IMR-90 (cell line): ENCODE measurements around the gene ANXA8. TPM values are rescaled to one million over a fixed set of nuclear protein-coding genes. Genes with fewer than 3 reads are reported as not detected.

Experiments
- ATAC-seq: fragments of 200-7000 bp; cut with Tn5 transposase; 2 replicates; pipeline ENCODE4 v1.9.1; 2020; ENCODE audit warnings: low read depth, mild to moderate bottlenecking, moderate library complexity
- BruUV-seq: library from RNA; stranded (reverse); fragments of 400-500 nt; replicated peaks from 2 replicates; lab custom pipeline; 2021; lab: Mats Ljungman, UMichigan
- CTCF ChIA-PET: fragments of 300-600 bp; formaldehyde crosslinking; extraction: SDS; loops from one replicate; lab custom pipeline; 2021; ENCODE audit warnings: antibody characterized with exemption; lab: Yijun Ruan, JAX
- POLR2A ChIA-PET: fragments of 300-600 bp; sonication (Branson Sonifier 250); formaldehyde crosslinking; loops from one replicate; lab custom pipeline; 2022; ENCODE audit warnings: antibody characterized with exemption; ENCODE audit not compliant: unreplicated experiment; lab: Charles Lee
- DNase-seq: peaks from one replicate; pipeline ENCODE4 v3.0.0; 2013
- H2AFZ ChIP-seq: replicated peaks from 2 replicates; pipeline ENCODE3; 2013; ENCODE audit warnings: low read length, mild to moderate bottlenecking; ENCODE audit not compliant: poor library complexity
- H2AK5ac ChIP-seq: 2 replicates; pipeline ENCODE4 v1.6.1; 2013; ENCODE audit warnings: low read depth, low read length, inconsistent platforms
- H2AK9ac ChIP-seq: replicated peaks from 2 replicates; pipeline ENCODE3; 2013; ENCODE audit warnings: mild to moderate bottlenecking, low read depth, low read length, moderate library complexity; ENCODE audit not compliant: poor library complexity
- H2BK120ac ChIP-seq: 2 replicates; pipeline ENCODE4 v1.6.1; 2013; ENCODE audit warnings: low read depth, low read length, inconsistent platforms
- H2BK15ac ChIP-seq: 3 replicates; pipeline ENCODE4 v1.6.1; 2013; ENCODE audit warnings: low read depth, low read length, inconsistent platforms
- H2BK20ac ChIP-seq: 2 replicates; pipeline ENCODE4 v1.6.1; 2013; ENCODE audit warnings: low read depth, mild to moderate bottlenecking, inconsistent platforms, low read length, moderate library complexity
- H2BK5ac ChIP-seq: 2 replicates; pipeline ENCODE4 v1.6.1; 2013; ENCODE audit warnings: mild to moderate bottlenecking, low read depth, low read length, inconsistent platforms; ENCODE audit not compliant: poor library complexity, severe bottlenecking
- H3K14ac ChIP-seq: replicated peaks from 2 replicates; pipeline ENCODE4 v1.6.1; 2013; ENCODE audit warnings: low read depth, low read length, inconsistent platforms
- H3K18ac ChIP-seq: 2 replicates; pipeline ENCODE4 v1.6.1; 2013; ENCODE audit warnings: low read depth, low read length, control low read depth
- H3K23ac ChIP-seq: 2 replicates; pipeline ENCODE4 v1.6.1; 2013; ENCODE audit warnings: low read depth, low read length, inconsistent platforms
- H3K27ac ChIP-seq: 2 replicates; pipeline ENCODE4 v1.5.1; 2013; ENCODE audit warnings: mild to moderate bottlenecking, control low read depth, low read length; ENCODE audit not compliant: insufficient read depth
- H3K27me3 ChIP-seq: 2 replicates; pipeline ENCODE4 v1.6.1; 2013; ENCODE audit warnings: low read length; ENCODE audit not compliant: control insufficient read depth, insufficient read depth
- H3K36me3 ChIP-seq: 2 replicates; pipeline ENCODE4 v1.6.1; 2013; ENCODE audit warnings: low read length, mixed read lengths; ENCODE audit not compliant: control insufficient read depth, insufficient read depth
- H3K4ac ChIP-seq: 2 replicates; pipeline ENCODE4 v1.6.1; 2013; ENCODE audit warnings: low read depth, low read length, inconsistent platforms
- H3K4me1 ChIP-seq: 2 replicates; pipeline ENCODE4 v1.6.1; 2013; ENCODE audit warnings: low read length, mixed read lengths; ENCODE audit not compliant: control insufficient read depth, insufficient read depth
- H3K4me2 ChIP-seq: 2 replicates; pipeline ENCODE4 v1.6.1; 2013; ENCODE audit warnings: low read depth, mild to moderate bottlenecking, control low read depth, low read length, moderate library complexity
- H3K4me3 ChIP-seq: 2 replicates; pipeline ENCODE4 v1.5.1; 2013; ENCODE audit warnings: low read depth, mild to moderate bottlenecking, control low read depth, low read length, moderate library complexity; ENCODE audit not compliant: insufficient read depth
- H3K56ac ChIP-seq: 2 replicates; pipeline ENCODE4 v1.6.1; 2013; ENCODE audit warnings: low read length, inconsistent platforms; ENCODE audit not compliant: insufficient read depth; ENCODE audit errors: extremely low read depth
- H3K79me1 ChIP-seq, 2 experiments: 2 replicates each; pipeline ENCODE4 v1.6.1; 2013; ENCODE audit warnings: low read length in 2 of 2, inconsistent platforms in 1 of 2, low read depth in 1 of 2
- H3K9ac ChIP-seq: 2 replicates; pipeline ENCODE4 v1.6.1; 2013; ENCODE audit warnings: low read depth, low read length, control low read depth
- H3K9me1 ChIP-seq: 2 replicates; pipeline ENCODE4 v1.6.1; 2013; ENCODE audit warnings: low read length, inconsistent platforms; ENCODE audit not compliant: insufficient read depth
- H3K9me3 ChIP-seq: 2 replicates; pipeline ENCODE4 v1.6.1; 2013; ENCODE audit warnings: low read length; ENCODE audit not compliant: control insufficient read depth, insufficient read depth
- H4K20me1 ChIP-seq: 2 replicates; pipeline ENCODE4 v1.6.1; 2013; ENCODE audit warnings: low read length, inconsistent platforms; ENCODE audit not compliant: insufficient read depth
- H4K5ac ChIP-seq: 2 replicates; pipeline ENCODE4 v1.6.1; 2013; ENCODE audit warnings: mild to moderate bottlenecking, low read depth, low read length, control low read depth
- H4K8ac ChIP-seq, 2 experiments: 2 replicates each; pipeline ENCODE4 v1.6.1; 2013; ENCODE audit warnings: low read depth in 2 of 2, low read length in 2 of 2, control low read depth in 1 of 2, inconsistent platforms in 1 of 2
- H4K91ac ChIP-seq: 2 replicates; pipeline ENCODE4 v1.6.1; 2013; ENCODE audit warnings: low read depth, low read length, inconsistent platforms; ENCODE audit not compliant: insufficient read depth
- BHLHE40 ChIP-seq: fragments of 150-350 bp; IDR thresholded peaks from 2 replicates; pipeline ENCODE4 v1.6.1; 2016; ENCODE audit warnings: mild to moderate bottlenecking, low read depth, low read length
- CEBPB ChIP-seq: IDR thresholded peaks from 2 replicates; pipeline ENCODE4 v1.6.1; 2012; ENCODE audit warnings: low read depth, low read length, improper control_type of control experiment
- CHD1 ChIP-seq: IDR thresholded peaks from 2 replicates; pipeline ENCODE4 v1.6.1; 2012; ENCODE audit warnings: low read depth, low read length, improper control_type of control experiment
- CTCF ChIP-seq: conservative IDR thresholded peaks from 2 replicates; pipeline ENCODE4 v1.5.1; 2012; ENCODE audit warnings: mild to moderate bottlenecking, low read depth, low read length, improper control_type of control experiment
- ELK1 ChIP-seq: fragments of 150-350 bp; IDR thresholded peaks from 2 replicates; pipeline ENCODE4 v1.6.1; 2016; ENCODE audit warnings: low read depth, mild to moderate bottlenecking, low read length, moderate library complexity, borderline replicate concordance
- FOS ChIP-seq: fragments of 150-350 bp; IDR thresholded peaks from 2 replicates; pipeline ENCODE4 v1.6.1; 2016; ENCODE audit warnings: low read depth, low read length
- MAFK ChIP-seq: IDR thresholded peaks from 2 replicates; pipeline ENCODE4 v1.6.1; 2012; ENCODE audit warnings: low read depth, low read length, improper control_type of control experiment
- MAZ ChIP-seq: IDR thresholded peaks from 2 replicates; pipeline ENCODE4 v1.6.1; 2012; ENCODE audit warnings: low read depth, mild to moderate bottlenecking, low read length, improper control_type of control experiment, moderate library complexity, borderline replicate concordance
- MXI1 ChIP-seq: IDR thresholded peaks from 2 replicates; pipeline ENCODE4 v1.6.1; 2012; ENCODE audit warnings: low read depth, mild to moderate bottlenecking, low read length, moderate library complexity, borderline replicate concordance
- NFE2L2 ChIP-seq: fragments of 150-350 bp; IDR thresholded peaks from 2 replicates; pipeline ENCODE4 v1.6.1; 2016; ENCODE audit warnings: low read depth, mild to moderate bottlenecking, low read length
- POLR2A ChIP-seq: IDR thresholded peaks from 2 replicates; pipeline ENCODE4 v1.6.1; 2012; ENCODE audit warnings: mild to moderate bottlenecking, low read depth, low read length
- RAD21 ChIP-seq: IDR thresholded peaks from 2 replicates; pipeline ENCODE4 v1.6.1; 2012; ENCODE audit warnings: low read length, improper control_type of control experiment
- RCOR1 ChIP-seq: IDR thresholded peaks from 2 replicates; pipeline ENCODE4 v1.6.1; 2012; ENCODE audit warnings: mild to moderate bottlenecking, low read length, improper control_type of control experiment; ENCODE audit not compliant: insufficient replicate concordance
- RFX5 ChIP-seq: IDR thresholded peaks from 2 replicates; pipeline ENCODE4 v1.8.0; 2012; ENCODE audit warnings: low read depth, mild to moderate bottlenecking, low read length, moderate library complexity
- SMC3 ChIP-seq: fragments of 150-350 bp; IDR thresholded peaks from 2 replicates; pipeline ENCODE4 v1.6.1; 2016; ENCODE audit warnings: low read depth, mild to moderate bottlenecking, antibody characterized with exemption, low read length, moderate library complexity
- USF2 ChIP-seq: fragments of 150-350 bp; IDR thresholded peaks from 2 replicates; pipeline ENCODE4 v1.6.1; 2017; ENCODE audit warnings: mild to moderate bottlenecking, antibody characterized with exemption, low read length, low read depth
- WGBS, 2 experiments: methylation state at CpG; one replicate each; pipeline versions ENCODE4 v1.1.5 to v1.1.7; 2013; ENCODE audit warnings: missing lambda C conversion rate in 2 of 2; ENCODE audit not compliant: insufficient read length in 1 of 2; ENCODE audit errors: extremely low coverage in 2 of 2; 5-methylcytosine and 5-hydroxymethylcytosine counted together
- dilution Hi-C: fragments of 300-500 bp; cut with HindIII; formaldehyde crosslinking; loops from one replicate; pipeline ENCODE4 v1.14.3; 2018; ENCODE audit warnings: low sequenced_read_pairs; ENCODE audit not compliant: unreplicated experiment
- in situ Hi-C: fragments of 300-500 bp; cut with MboI; formaldehyde crosslinking; loops from 3 replicates; pipeline ENCODE4 v1.14.3; 2019; ENCODE audit warnings: low sequenced_read_pairs, inconsistent platforms, mixed read lengths
- intact Hi-C: fragments of 100-400 bp; cut with micrococcal nuclease; formaldehyde crosslinking; loops from 2 replicates; pipeline ENCODE4 v1.10.0; 2022
- polyA plus RNA-seq, 3 experiments: library from polyadenylated mRNA; depleted of rRNA; stranded (reverse); fragments of >200 nt; gene quantifications; 2 replicates each; pipeline ENCODE4 v1.2.3, GENCODE V29; 2012; ENCODE audit warnings: low replicate concordance in 1 of 3
- total RNA-seq: library from RNA; depleted of rRNA; stranded (reverse); fragments of >200 nt; gene quantifications from 2 replicates; pipeline ENCODE4 v1.2.3, GENCODE V29; 2012

ANXA8 gene
- total and polyA plus RNA-seq, 2 of the 4 experiments (the other 2 are of a cell fraction): 0.90 to 1.1 TPM

GRCh38 chr10:47445720-47446119 lies 38.2 kb downstream of the ANXA8 start:
- Histone ChIP-seq H2AK9ac (no peak overlapping the region), H3K56ac (no peak overlapping the region), H2AFZ (no peak overlapping the region), H4K91ac (no peak overlapping the region), H3K4me3 (no peak overlapping the region), H2AK5ac (no peak overlapping the region), H3K9me1 (peaks cover 9% of the 10 kb centered on the region), H4K5ac (no peak overlapping the region), H4K8ac (no peak overlapping the region), H2BK5ac (no peak overlapping the region), H2BK120ac (no peak overlapping the region), H3K4me1 (no peaks in the 10 kb centered on the region), H3K23ac (no peak overlapping the region), H3K27ac (no peak overlapping the region), H3K9ac (no peak overlapping the region), H2BK15ac (no peak overlapping the region), H3K9me3 (peaks cover 15% of the 10 kb centered on the region), H3K4me2 (no peak overlapping the region), H3K36me3 (no peaks in the 10 kb centered on the region), H2BK20ac (no peak overlapping the region), H3K4ac (no peak overlapping the region), H3K14ac (no peak overlapping the region), H3K79me1 (no peaks in the 10 kb centered on the region), H3K27me3 (peaks cover 26% of the 10 kb centered on the region), H4K20me1 (no peaks in the 10 kb centered on the region), H3K18ac (no peak overlapping the region)
- ATAC-seq: no peak
- dilution Hi-C loops (no loop called here), intact Hi-C loops (no loop called here), in situ Hi-C loops (no loop called here)
- no peak for TF ChIP-seq CHD1
- TF ChIP-seq RAD21: no peak
- TF ChIP-seq CTCF: no peak
- no peak for TF ChIP-seq MAZ
- TF ChIP-seq NFE2L2: no peak
- TF ChIP-seq POLR2A: no peak
- no peak for TF ChIP-seq ELK1
- TF ChIP-seq SMC3: no peak
- TF ChIP-seq MAFK: no peak
- no peak for TF ChIP-seq BHLHE40
- no peak for TF ChIP-seq FOS
- no peak for TF ChIP-seq RCOR1
- no peak for TF ChIP-seq CEBPB
- TF ChIP-seq USF2: no peak
- no peak for TF ChIP-seq MXI1
- TF ChIP-seq RFX5: no peak
- ChIA-PET CTCF (no interaction called here), POLR2A (no interaction called here)
- BruUV-seq: no TSS peak
- WGBS, 2 experiments: no CpG with 5 or more reads among the region's 1 CpG
- no peak for DNase-seq
